ENCODE results near the gene RASA3. TPM values are rescaled to one million over a fixed set of nuclear protein-coding genes. Genes with fewer than 3 reads are reported as not detected.

RASA3 gene
- total RNA-seq, 3 donors from 2014 or later (not counting 1 experiment from before 2014, with no cell fraction given): 252 to 277 (median 274) TPM

DNA sequence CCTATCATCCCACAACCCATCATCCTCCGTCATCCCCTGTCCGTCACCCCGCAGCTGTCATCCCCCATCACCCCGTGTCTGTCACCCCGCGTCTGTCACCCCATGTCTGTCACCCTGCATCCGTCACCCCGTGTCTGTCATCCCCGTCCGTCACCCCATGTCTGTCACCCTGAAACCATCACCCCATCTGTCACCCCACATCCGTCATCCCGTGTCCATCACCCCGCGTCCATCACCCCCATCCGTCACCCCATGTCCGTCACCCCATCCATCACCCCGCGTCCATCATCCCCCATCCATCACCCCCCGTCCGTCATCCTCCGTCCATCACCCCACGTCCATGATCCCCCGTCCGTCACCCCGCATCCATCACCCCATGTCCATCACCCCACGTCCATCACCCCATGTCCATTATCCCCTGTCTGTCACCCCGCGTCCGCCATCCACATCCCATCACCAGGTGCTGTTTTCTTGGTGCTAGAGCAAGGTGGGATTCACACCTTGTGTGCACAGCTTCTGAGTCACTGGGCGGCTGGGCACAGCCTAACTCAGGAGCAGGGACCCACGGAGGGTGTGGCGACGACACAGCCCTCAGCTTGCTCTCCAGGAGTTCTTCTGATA is 24.2 kb downstream of the RASA3 start:
- Histone ChIP-seq H3K36me3 (ENCODE audit: control insufficient read depth, insufficient read depth, low read length) (peaks cover 25% of the 10 kb centered on the region), H3K4me3 (ENCODE audit: low read length) (no peak overlapping the region), H3K27me3 (ENCODE audit: control insufficient read depth, insufficient read depth, low read length) (no peaks in the 10 kb centered on the region), H3K4me1 (ENCODE audit: control insufficient read depth, insufficient read depth, low read length) (peaks cover 93% of the 10 kb centered on the region), H3K9me3 (ENCODE audit: control insufficient read depth, insufficient read depth, low read length) (no peaks in the 10 kb centered on the region), H3K27ac (ENCODE audit: low read length) (peak overlapping the region; percentile 78)
- peaks cover 70 to 85% of the 10 kb centered on the region in 2 donors for H3K4me1 Mint-ChIP-seq
- H3K36me3 Mint-ChIP-seq: no peaks in the 10 kb centered on the region
- no peaks in the 10 kb centered on the region for H3K27me3 Mint-ChIP-seq (ENCODE audit: low read depth in 2 of 2)
- peak overlapping the region; percentile 95 to 100 for H3K27ac Mint-ChIP-seq
- peak overlapping the region; percentile 86 for H3K4me3 Mint-ChIP-seq
- intact Hi-C loops (cut with micrococcal nuclease): loop anchor here (5.0 kb wide), 1 partner anchor 34 kb away; no protein-coding TSS in a partner anchor
- DNase-seq (peak; percentile 45 to 62), ATAC-seq (peak; percentile 23 to 52 (median 51))
- TF ChIP-seq CTCF (IDR thresholded peaks at IDR 0.05): no peak
- H3K9me3 Mint-ChIP-seq: no peaks in the 10 kb centered on the region
- 66% methylated on average over 33 of the region's 33 CpGs for WGBS (ENCODE audit: insufficient coverage)

DNA sequence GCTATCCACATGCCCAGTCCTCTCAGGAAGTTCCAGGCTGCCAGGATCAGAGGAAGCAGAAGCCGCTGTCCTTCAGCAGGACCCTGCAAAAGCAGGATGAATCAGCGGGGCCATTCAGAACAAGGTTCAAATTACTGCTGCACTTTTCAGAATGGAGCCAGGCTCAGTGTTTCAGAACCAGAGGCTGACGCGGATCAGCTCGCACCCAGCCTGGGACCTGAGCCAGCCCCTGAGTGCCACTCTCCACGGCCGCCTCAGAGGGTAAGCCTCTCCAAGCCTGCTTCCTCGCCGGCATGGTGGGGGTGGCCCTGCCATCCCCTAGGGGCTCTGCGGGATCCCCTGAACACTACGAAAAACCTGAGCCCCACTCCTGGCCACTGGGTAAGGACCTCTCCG is 24.7 kb downstream of the RASA3 start:
- H3K9me3 Mint-ChIP-seq: no peaks in the 10 kb centered on the region
- H3K27ac Mint-ChIP-seq: peak overlapping the region; percentile 95 to 100
- peak overlapping the region; percentile 86 for H3K4me3 Mint-ChIP-seq
- Histone ChIP-seq H3K27me3 (ENCODE audit: control insufficient read depth, insufficient read depth, low read length) (no peaks in the 10 kb centered on the region), H3K4me1 (ENCODE audit: control insufficient read depth, insufficient read depth, low read length) (peaks cover 93% of the 10 kb centered on the region), H3K27ac (ENCODE audit: low read length) (peak overlapping the region; percentile 78), H3K9me3 (ENCODE audit: control insufficient read depth, insufficient read depth, low read length) (no peaks in the 10 kb centered on the region), H3K4me3 (ENCODE audit: low read length) (no peak overlapping the region), H3K36me3 (ENCODE audit: control insufficient read depth, insufficient read depth, low read length) (peaks cover 19% of the 10 kb centered on the region)
- 92% methylated on average over 12 of the region's 12 CpGs for WGBS (ENCODE audit: insufficient coverage)
- intact Hi-C loops (cut with micrococcal nuclease): loop anchor here (5.0 kb wide), 1 partner anchor 35 kb away; no protein-coding TSS in a partner anchor
- ATAC-seq (no peak), DNase-seq (no peak)
- TF ChIP-seq CTCF (IDR thresholded peaks at IDR 0.05): no peak
- no peaks in the 10 kb centered on the region for H3K27me3 Mint-ChIP-seq (ENCODE audit: low read depth in 2 of 2)
- H3K36me3 Mint-ChIP-seq: no peaks in the 10 kb centered on the region
- H3K4me1 Mint-ChIP-seq: peaks cover 66 to 85% of the 10 kb centered on the region in 2 donors

DNA sequence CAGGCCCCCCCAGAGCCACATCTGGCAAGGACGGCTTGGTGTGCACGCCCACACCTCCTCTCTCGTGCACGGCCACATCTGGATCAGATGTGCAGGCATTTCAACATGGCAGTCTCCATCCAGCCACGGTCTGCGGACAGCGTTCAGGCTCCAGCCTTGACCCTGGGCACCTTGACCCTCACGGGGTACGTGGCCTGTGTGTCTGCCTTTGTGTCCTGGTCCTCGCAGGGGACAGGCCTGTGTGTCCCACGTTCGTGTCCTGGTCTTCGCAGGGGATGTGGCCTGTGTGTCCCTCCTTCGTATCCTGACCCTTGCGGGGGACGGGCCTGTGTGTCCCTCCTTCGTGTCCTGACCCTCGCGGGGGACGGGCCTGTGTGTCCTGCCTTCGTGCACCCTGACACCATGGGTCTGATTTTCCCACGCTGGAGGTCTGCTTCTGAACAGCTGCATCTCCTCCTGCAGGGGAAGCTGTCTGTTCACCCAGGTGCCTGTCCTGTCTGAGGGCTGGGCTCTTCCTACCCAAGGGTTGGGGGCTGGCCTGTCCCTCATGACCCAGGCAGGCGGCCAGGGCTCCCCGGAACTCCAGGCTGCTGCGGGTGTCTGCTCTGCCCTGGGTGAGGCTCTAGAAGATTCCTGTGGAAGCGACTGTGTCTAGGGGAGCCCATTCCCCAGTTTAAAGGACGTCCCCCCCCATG is 25.3 kb downstream of the RASA3 start:
- Mint-ChIP-seq H3K36me3 (no peaks in the 10 kb centered on the region), H3K27me3 (ENCODE audit: low read depth in 2 of 2) (no peaks in the 10 kb centered on the region), H3K4me3 (peak overlapping the region; percentile 65), H3K4me1 (peaks cover 71 to 85% of the 10 kb centered on the region in 2 donors), H3K9me3 (no peaks in the 10 kb centered on the region), H3K27ac (peak overlapping the region; percentile 95 to 100)
- H3K36me3 ChIP-seq (ENCODE audit: control insufficient read depth, insufficient read depth, low read length): peaks cover 15% of the 10 kb centered on the region
- ATAC-seq (no peak), DNase-seq (peak in 1 of 2 donors; percentile 13)
- no peak overlapping the region for H3K4me3 ChIP-seq (ENCODE audit: low read length)
- H3K9me3 ChIP-seq (ENCODE audit: control insufficient read depth, insufficient read depth, low read length): no peaks in the 10 kb centered on the region
- no peaks in the 10 kb centered on the region for H3K27me3 ChIP-seq (ENCODE audit: control insufficient read depth, insufficient read depth, low read length)
- H3K4me1 ChIP-seq (ENCODE audit: control insufficient read depth, insufficient read depth, low read length): peaks cover 93% of the 10 kb centered on the region
- intact Hi-C loops (cut with micrococcal nuclease): loop anchor here (5.0 kb wide), 1 partner anchor 35 kb away; no protein-coding TSS in a partner anchor
- H3K27ac ChIP-seq (ENCODE audit: low read length): peak overlapping the region; percentile 78
- no peak for TF ChIP-seq CTCF (IDR thresholded peaks at IDR 0.05)
- 88% methylated on average over 27 of the region's 27 CpGs for WGBS (ENCODE audit: insufficient coverage)

Measured in natural killer cell (primary cell).